GM18502 (cell line): Measurements from ENCODE around the gene DNASE1L2.

Experiments
- ATAC-seq: cut with Tn5 transposase; IDR thresholded peaks from one replicate; pipeline ENCODE4 v1.9.1; 2021; ENCODE audit warnings: mild to moderate bottlenecking; ENCODE audit not compliant: unreplicated experiment, poor library complexity

Gene DNASE1L2, protein sequence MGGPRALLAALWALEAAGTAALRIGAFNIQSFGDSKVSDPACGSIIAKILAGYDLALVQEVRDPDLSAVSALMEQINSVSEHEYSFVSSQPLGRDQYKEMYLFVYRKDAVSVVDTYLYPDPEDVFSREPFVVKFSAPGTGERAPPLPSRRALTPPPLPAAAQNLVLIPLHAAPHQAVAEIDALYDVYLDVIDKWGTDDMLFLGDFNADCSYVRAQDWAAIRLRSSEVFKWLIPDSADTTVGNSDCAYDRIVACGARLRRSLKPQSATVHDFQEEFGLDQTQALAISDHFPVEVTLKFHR

DNA sequence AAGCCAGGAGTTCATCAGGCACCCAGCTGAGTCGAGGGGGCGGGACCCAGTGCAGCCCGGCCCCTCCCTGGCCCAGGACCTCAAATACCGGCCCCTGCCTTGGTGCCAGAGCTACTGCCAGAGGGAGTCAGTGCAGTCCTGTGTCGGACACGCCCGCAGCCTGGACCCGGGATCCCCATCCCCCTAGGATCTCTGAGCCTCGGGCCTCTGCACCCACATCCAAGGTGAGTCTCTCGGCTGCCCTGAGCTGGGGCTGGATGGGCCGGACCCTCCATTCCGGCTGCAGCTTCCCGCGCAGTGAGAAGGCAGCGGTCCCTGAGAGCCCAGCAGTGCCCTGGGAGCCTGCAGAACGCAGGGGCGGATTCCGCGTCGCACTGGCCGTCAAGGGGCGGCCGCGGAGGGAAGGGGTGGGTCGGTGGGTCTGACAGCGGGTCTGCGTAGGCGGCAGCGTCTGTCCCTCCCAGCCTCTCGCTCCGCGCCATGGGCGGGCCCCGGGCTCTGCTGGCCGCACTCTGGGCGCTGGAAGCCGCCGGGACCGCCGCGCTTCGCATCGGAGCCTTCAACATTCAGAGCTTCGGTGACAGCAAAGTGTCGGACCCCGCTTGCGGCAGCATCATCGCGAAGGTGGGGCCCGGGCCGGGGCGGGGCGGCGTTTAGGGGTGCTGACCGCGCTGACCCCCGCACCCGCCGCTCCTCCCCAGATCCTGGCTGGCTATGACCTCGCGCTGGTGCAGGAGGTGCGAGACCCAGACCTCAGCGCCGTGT, at the start of gene DNASE1L2:
Gene DNASE1L2, plus strand, starts transcription at position 108 of the 765 bp plus-strand sequence. Its CDS starts 373 bp downstream, at position 481.
- no peak for ATAC-seq

DNA sequence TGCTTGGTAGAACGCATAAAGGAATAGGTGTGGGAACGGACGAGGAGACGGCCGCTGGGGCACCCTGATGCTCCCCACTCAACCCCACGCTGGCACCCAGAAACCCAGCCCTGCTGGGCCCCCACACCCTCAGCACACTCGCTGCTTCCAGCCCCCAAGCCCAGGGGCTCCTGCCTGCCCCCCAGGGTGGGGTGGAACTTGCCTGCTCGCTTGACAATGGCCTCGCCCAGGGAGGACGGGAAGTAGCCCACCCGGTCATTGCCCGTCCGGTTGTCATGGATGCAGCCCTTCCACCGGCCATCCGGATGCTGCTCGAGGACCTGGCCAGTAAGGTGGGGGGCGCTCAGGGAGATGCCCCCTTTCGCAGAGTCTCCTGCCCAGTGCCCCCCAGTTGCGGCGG, 49.7 kb upstream of the DNASE1L2 start:
- ATAC-seq = no peak

DNA sequence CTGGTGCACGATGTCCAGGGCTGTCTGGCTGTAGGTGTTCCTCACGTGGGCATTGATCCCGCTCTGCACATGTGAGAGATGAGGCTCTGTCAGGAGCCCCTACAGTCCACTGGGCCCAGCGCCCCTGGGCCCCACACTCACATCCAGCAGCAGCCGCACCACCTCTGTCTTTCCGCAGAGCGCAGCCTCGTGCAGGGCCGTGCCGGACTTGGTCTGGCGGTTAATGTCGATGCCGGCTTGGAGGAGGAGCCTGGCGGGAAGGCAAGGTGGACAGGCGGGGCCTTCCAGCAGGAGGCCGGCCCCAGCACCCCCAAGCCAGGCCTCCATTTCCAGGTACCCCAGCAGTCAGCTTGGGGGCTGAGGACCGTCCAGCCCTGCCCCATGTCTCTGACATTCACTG, 49.0 kb upstream of the DNASE1L2 start:
- ATAC-seq = no peak

DNA sequence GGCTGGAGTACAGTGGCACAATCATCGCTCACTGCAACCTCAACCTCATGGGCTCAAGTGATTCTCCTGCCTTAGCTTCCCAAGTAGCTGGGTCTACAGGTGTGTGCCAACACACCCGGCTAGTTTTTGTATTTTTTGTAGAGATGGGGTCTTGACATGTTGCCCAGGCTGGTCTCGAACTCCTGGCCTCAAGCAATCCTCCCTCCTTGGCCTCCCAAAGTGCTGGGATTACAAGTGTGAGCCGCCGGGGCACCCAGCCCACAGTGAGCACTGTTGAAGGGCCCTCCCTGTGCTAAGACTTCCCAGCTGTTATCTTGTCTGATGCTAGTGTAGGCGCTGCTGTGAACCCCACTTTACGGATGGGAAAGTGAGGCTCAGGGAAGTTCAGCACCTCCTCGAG, 47.8 kb upstream of the DNASE1L2 start:
- ATAC-seq = no peak

DNA sequence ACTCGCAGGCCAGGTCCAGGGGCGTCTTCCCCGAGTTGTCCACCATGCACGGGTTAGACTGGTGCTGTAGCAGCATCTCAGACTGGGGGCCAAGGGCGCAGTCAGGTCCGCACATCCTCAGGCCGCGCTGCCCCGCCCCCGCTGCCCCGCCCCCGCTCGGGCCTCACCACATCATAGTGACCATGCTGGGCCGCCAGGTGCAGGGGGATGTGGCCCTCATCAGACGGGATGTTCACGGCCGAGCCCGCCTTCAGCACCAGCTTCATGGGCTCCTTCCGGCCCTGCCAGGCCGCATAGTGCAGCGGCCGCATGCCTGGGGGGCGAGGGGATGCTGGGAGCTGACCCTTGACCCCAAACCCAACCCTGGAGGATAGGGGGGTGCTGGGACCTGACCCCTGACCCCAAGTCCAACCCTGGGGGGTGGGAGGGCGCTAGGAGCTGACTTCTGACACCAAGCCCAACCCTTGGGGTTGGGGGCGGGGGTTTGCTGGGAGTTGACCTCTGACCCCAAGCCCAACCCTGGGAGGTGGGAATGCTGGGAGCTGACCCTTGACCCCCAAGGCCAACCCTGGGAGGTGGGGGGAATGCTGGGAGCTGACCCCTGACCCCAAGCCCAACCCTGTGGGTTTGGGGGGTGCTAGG, 46.9 kb upstream of the DNASE1L2 start:
- no peak for ATAC-seq

DNA sequence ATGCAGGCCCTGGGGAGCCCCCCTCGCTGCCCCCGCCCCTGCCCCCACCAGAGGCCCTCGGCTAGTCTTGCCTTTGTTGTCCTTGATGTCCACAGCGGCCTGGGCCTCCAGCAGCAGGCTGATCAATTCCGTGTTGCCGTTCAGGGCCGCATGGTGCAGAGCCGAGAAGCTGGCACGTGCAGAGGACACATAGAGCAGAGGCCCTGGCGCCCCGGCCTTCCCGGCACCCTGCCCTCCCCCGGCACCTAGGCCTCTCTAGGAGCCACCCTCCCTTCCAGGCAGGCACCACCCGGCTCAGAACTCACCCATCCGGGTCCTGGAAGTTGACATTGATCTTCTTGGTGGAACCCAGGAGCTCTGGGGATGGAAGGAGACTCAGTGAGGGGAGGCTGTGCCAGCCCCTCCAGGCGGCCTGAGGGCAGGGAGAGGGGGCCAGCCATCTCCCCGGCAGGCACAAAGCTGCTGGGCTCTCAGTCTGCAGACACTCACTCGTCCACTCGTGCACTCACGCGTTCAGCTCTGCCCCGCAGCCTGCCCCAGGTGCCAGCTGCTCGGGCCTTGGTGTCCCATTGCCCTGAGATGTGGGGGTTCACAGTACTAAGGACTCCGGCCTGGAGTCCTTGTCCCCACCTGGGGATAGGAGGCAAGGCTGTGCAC, 46.1 kb upstream of the DNASE1L2 start:
- no peak for ATAC-seq

DNA sequence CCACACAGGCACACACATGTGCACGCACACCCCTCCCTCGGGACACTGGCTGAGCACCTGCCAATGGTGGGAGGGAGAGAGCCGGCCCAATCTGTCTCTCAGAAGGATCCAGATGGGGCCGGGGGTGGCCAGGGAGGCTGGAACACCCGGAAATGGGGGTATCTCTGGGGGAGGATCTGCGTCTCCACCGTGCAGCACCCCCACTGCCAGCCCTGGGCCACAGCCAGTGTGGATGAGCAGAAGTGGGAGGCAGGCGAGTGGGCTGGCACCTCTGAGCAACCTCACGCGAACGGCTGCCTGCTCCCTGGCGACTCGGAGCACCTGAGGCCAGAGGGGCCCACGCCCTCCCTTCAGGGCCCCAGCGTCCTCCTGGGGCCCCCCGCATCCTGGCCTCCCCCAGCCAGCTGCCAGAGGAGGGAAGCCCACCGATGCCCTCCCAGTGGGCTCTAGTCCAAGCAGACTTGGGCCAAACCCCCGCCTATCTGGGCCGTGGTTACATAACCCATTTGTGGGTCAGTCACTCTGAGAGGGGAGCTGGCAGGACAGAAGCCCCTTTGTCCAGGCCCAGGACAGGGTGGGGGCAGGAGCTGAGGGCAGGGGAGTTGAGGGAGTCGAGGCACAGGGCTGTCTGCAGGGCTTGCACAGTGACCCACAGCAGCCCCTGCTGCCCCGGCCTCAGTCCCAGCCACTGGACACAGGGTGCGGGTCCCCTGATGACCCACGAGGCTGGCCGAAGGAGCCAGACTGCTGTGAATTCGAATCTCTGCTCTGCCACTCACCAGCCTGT, 45.4 kb upstream of the DNASE1L2 start:
- no peak for ATAC-seq

DNA sequence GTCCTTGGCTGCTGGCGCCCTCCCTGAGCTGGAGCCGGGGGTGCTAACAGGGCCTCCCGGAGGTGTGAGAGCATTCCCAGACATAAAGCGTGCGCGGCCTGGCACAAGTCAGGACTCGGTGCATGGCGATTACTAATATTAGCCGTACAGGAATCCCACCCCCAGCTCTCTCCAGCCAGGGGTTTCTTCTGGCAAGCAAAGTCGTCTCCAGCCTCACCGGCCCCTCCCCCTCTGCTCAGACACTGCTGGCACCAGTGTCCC, 44.9 kb upstream of the DNASE1L2 start:
- no peak for ATAC-seq

DNA sequence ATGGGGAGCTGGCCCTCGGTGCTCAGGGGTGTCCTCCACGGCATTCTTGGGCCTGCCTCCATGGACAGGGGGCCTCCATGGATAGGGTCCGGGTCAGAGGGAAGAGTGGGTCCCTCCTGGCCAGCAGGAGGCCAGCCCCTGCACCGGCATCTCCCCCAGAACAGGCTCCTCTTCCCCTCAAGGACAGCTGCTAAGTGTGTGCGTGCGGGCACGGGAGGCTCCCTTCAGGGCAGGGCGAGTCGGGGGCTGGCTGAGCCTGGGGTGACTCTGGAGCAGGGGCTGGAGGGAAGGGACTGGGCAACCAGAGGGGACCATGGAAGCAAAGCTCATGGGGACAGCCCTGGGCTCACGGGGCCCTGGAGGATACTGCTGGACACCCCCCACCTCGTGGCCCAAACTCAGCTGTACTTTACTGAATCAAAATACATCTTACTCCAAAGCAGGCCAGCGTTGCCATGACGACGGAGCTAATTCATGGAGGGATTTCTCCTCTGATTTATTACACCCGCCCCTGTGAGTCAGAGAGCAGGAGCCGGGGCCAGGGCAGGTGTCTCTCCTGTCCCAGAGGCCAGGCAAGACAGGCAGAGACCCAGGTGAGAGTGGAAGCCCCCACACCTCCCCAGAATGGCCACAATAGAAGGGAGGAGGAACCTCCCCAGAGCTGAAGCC, 41.9 kb upstream of the DNASE1L2 start:
- no peak for ATAC-seq

DNA sequence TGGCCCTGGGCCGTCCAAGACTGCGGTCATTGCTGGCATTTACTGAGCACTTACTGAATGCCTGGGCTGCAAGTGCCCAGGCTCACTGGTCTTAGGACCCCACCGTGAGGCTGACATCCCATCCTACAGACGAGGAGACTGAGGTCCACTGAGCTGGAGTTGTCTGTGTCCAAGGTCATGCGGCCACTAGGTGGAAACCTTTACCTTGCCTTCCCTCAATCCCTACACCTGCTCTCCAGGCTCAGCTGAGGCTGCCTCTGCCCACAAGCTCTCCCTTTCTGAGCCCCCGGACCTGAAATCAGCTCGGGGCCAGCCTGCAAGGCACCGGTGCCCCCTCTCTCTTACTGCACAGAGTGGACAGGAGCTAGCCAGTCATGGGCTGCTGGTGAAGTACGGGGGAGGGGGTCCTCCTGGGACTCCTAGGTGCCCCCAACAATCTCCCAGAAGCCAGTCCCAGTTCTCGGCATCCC, 41.4 kb upstream of the DNASE1L2 start:
- ATAC-seq = no peak

DNA sequence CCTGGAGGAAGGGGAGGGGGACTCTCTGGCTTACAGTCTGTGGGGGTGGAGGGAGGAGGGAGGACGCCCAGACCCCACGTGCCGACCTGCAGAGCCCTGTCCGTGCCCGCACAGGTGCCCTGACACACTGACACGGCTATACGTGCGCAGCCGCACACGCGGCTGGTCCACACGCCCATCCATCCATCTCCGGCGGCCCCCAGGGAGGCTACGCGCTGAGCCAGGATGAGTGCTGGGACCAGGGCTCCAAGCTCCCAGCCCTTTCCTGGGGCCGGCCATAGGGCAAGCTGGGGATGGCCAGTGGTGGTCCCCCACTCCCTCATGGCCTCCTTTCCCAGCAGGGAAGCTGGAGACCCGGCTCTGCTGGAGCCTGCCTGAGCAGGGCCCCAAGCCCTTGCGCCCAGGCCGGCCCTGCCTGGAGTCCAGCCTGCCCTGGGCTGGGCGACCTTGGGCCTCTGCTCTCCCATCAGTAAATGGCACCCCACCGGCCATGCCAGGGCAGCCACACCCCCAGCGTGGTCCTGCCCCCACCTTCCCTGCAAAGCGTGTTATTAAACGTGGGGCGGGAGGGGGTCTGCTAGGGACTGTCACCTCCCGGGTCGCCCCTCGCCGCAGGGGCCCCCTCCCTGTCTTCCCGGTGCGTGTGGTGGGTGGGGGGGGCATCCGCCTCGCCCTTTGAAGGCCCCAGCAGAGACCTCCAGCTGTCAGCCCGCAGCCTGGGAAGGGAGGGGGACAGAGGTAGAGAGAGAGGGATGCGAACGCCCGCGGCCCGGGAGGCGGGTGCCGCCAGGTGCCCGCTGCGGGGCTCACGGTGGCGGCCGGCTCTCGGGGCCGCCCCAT, 40.7 kb upstream of the DNASE1L2 start:
- ATAC-seq = no peak

DNA sequence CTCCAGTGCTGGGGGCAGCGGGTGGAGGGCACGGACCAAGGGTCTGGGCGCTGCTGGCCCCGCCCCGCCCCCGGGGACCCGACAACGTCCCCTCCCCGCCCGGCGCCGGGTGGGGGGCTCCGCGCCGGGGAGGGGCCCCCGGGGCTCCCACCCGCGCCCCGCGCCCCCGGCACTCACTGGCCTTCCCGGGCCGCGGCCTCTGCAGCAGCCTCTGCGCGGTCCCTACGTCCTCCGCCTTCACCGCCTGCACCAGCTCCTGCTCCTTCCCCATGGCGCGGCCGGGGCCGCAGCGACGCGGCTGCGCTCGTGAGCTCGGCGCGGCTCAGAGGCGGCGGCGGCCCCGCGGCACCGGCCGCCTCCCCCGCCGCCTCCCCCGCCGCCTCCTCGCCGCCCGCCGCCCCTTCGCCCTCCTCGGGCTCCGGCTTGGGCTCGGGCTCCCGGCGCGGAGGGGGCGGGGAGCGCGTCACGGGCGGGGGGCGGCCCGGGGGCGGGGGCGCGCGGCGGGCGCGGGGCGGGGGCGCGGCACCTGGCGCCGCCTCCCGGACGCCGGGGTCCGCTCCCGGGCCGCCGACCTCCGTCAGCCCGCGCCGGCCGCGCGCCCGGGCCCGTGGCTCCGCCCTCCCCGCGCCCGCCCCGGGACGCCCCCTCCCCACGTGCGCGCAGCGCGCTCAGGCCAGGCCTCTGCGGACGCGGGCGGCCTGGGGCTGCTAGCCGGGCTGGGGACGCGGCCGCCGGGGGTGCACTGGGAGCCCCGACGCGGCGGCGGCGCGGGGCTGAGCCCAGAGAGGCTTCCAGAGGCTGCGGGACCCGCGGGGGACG, 39.9 kb upstream of the DNASE1L2 start, which contains the start of gene CASKIN1:
Gene CASKIN1, minus strand, starts transcription at position 444 of the 819 bp plus-strand sequence. Its CDS starts 173 bp downstream, at position 271.
- no peak for ATAC-seq

DNA sequence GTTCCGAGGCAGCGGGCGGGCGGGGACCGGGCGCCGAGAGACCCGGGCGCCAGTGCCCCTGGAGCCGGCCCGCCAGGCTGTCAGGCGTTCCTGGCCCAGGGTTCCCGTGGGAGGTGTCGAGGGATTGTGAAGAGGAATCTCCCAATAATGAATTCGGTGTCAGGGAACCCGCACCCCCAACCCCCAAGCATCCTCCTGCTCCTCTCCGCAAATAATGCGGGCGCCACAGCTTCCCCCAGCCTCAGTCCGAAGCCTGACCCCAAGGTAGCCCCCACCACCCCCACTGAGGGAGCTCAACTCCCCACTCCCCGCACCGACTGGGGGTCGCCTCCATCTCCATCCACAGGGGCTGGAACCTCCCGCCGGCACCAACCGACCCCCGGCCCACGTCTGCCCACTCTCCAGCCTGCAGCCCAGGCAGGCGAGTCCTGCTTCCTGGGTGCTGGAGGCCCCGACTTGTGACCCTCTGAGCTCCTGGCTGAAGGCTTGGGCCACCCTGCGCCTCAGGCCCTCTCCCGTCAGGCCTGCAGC, 39.2 kb upstream of the DNASE1L2 start:
- ATAC-seq = no peak

DNA sequence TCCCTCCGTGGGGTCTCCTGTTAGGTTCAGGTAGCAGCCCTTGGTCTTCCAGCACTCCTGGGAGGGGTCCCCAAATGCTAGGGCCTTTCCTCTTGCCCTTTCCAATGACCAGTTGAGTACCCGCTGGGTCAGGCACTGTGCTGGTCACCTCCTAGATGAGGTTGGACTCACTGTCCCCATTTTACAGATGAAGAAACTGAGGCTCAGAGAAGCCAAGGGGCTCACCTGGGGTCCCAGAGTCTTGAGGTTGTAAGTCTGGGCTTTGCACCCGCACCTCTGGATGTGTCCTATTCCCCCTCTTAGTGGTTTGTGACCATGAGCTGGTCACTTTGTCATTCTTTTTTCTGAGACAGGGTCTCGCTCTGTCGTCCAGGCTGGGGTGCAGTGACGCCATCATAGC, 38.5 kb upstream of the DNASE1L2 start:
- no peak for ATAC-seq

DNA sequence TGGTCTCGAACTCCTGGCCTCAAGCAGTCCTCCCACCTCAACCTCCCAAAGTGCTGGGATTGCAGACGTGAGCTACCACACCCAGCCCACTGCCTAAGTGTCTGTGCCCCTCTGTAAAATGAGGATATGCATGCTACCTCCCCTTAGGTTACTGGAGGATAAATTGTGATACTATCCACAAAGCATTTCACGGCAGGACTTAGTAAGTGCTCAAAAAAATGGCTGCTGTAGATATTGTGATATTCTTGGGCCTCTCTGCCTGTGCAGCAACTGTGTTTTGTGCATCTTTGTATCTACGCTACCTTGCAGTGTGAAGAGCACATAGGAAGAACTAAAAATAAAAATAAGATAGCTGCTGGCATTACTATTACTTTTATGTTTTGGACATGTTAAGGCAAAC, 38.0 kb upstream of the DNASE1L2 start:
- no peak for ATAC-seq

DNA sequence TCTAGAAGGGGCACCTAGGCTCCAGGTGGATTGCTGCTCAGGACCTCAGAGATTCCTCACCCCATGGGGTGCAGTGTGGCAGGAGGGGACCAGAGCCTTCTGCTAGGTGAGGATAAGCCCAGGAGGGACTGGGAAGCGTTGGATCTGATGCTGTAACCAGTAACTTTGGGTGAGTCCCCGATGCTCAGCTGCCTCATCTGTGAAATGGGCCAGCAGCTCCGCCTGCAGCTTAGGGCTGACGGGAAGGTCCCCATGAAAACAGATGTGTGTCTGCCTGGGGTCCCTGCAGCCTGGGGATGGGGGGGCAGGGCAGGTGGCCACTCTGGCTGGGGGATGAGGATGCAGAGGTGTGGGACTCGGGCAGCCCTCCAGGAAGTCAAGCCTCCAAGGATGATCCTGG, 37.1 kb upstream of the DNASE1L2 start:
- no peak for ATAC-seq

DNA sequence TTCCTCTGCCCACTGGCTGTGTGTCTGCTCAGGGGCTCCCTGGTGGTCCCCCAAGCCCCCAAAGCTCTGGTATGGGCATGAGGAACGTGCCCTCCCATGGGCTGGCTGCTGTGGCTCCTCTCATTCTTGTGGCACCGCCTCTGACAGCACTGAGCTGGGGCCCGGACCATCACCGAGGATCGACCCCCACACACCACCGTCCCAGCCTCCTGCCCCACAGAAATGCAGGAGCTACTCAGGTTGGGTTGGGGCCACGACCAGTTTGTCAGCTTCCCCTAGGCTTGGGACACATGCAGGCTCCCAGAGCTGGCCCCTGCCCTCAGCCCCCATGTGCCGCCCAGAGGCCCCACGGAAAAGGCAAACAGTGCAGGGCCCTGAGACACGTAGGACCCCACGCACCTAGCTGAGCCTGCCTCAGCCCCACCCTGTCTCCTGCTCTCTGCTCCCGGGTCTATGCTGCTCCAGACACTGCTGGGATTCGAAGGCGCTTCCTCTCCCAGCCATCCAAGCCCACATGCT, 36.6 kb upstream of the DNASE1L2 start:
- no peak for ATAC-seq
